Dedifferentiated amniotic fluid mesenchymal stem cell (primary cell): ENCODE results near the gene NT5C2.
A peak's percentile ranks its signal among the peaks of the same experiment; 100 is the strongest.
"Not testable (repeated sequence)": the region's sequence is repeated elsewhere in the genome, so short reads cannot be mapped to it uniquely, and the experiment has no call there.

Experiments
- DNase-seq: peaks from one replicate; pipeline ENCODE4 v3.0.0-alpha.2; 2016; ENCODE audit errors: extremely low spot score

NT5C2 gene

GRCh38 chr10:103163766-103164403 lies 29.2 kb downstream of the NT5C2 start:
- not testable (repeated sequence) for DNase-seq

- no peak for DNase-seq
Measured at GRCh38 chr10:103157246-103157645, 35.8 kb downstream of the NT5C2 start.

GRCh38 chr10:103155471-103156085 lies 37.5 kb downstream of the NT5C2 start:
- DNase-seq, result no peak

GRCh38 chr10:103154521-103155299 lies 38.4 kb downstream of the NT5C2 start:
- peak; percentile 29 for DNase-seq

GRCh38 chr10:103153302-103154197 lies 39.5 kb downstream of the NT5C2 start:
- DNase-seq, result peak; percentile 50

GRCh38 chr10:103149991-103150622 lies 43.0 kb downstream of the NT5C2 start:
- DNase-seq, result no peak

GRCh38 chr10:103147645-103148044 lies 45.4 kb downstream of the NT5C2 start:
- DNase-seq, result no peak

GRCh38 chr10:103145860-103146466 lies 47.1 kb downstream of the NT5C2 start:
- peak; percentile 90 for DNase-seq

GRCh38 chr10:103145046-103145445 lies 48.0 kb downstream of the NT5C2 start:
- peak; percentile 72 for DNase-seq

- no peak for DNase-seq
Measured at GRCh38 chr10:103144041-103144440, 49.0 kb downstream of the NT5C2 start.

GRCh38 chr10:103143641-103144040 lies 49.4 kb downstream of the NT5C2 start:
- not testable (repeated sequence) for DNase-seq

GRCh38 chr10:103141950-103142349 lies 51.1 kb downstream of the NT5C2 start:
- no peak for DNase-seq

- DNase-seq, result no peak
Measured at GRCh38 chr10:103140469-103140868, 52.6 kb downstream of the NT5C2 start.

- DNase-seq, result no peak
Measured at GRCh38 chr10:103139803-103140202, 53.3 kb downstream of the NT5C2 start.

GRCh38 chr10:103135168-103135567 lies 57.9 kb downstream of the NT5C2 start:
- DNase-seq, result not testable (repeated sequence)

GRCh38 chr10:103130910-103131309 lies 62.2 kb downstream of the NT5C2 start:
- no peak for DNase-seq

- not testable (repeated sequence) for DNase-seq
Measured at GRCh38 chr10:103130180-103130579, 62.9 kb downstream of the NT5C2 start.

- peak; percentile 35 for DNase-seq
Measured at GRCh38 chr10:103127241-103127640, 65.8 kb downstream of the NT5C2 start.

- no peak for DNase-seq
Measured at GRCh38 chr10:103125323-103126267, 67.5 kb downstream of the NT5C2 start.
